ENCODE results near the gene PBRM1.

The PBRM1 gene

GRCh38 chr3:52574056-52574965, 111.4 kb downstream of the PBRM1 start:
- no peak for DNase-seq

GRCh38 chr3:52572221-52572620, 113.5 kb downstream of the PBRM1 start:
- no peak for DNase-seq

GRCh38 chr3:52570076-52570475, 115.6 kb downstream of the PBRM1 start:
- DNase-seq = no peak

GRCh38 chr3:52568069-52568468, 117.6 kb downstream of the PBRM1 start:
- no peak for DNase-seq

- DNase-seq = no peak
These were observed 121.7 kb downstream of the PBRM1 start for GRCh38 chr3:52563984-52564383.

GRCh38 chr3:52561028-52561747, 124.5 kb downstream of the PBRM1 start:
- DNase-seq = no peak

GRCh38 chr3:52558436-52558835, 127.3 kb downstream of the PBRM1 start:
- no peak for DNase-seq

- DNase-seq = no peak
These were observed 128.4 kb downstream of the PBRM1 start for GRCh38 chr3:52557011-52557960.

- no peak for DNase-seq
These were observed 130.7 kb downstream of the PBRM1 start for GRCh38 chr3:52555056-52555455.

- no peak for DNase-seq
These were observed 131.5 kb downstream of the PBRM1 start for GRCh38 chr3:52554026-52554755.

- DNase-seq = no peak
These were observed 133.6 kb downstream of the PBRM1 start for GRCh38 chr3:52552089-52552488.

- no peak for DNase-seq
These were observed 134.6 kb downstream of the PBRM1 start for GRCh38 chr3:52551118-52551517.

GRCh38 chr3:52547143-52547542, 138.6 kb downstream of the PBRM1 start:
- DNase-seq = no peak

GRCh38 chr3:52546111-52546901, 139.4 kb downstream of the PBRM1 start:
- DNase-seq = no peak

- DNase-seq = no peak
These were observed 140.8 kb downstream of the PBRM1 start for GRCh38 chr3:52544937-52545336.

- DNase-seq = no peak
These were observed 144.7 kb downstream of the PBRM1 start for GRCh38 chr3:52541050-52541449.

- no peak for DNase-seq
These were observed 146.6 kb downstream of the PBRM1 start for GRCh38 chr3:52539010-52539653.

- no peak for DNase-seq
These were observed 147.8 kb downstream of the PBRM1 start for GRCh38 chr3:52537726-52538421.

GRCh38 chr3:52537165-52537620, 148.5 kb downstream of the PBRM1 start:
- DNase-seq = no peak
